ENCODE results near the gene WRAP73. TPM values are rescaled to one million over a fixed set of nuclear protein-coding genes. Genes with fewer than 3 reads are reported as not detected.

Gene WRAP73
- total and polyA plus RNA-seq, 2 experiments from 2014 or later, result 16.9 to 20.2 TPM

GRCh38 chr1:3692598-3692997 is 42.7 kb upstream of the WRAP73 start:
- Histone ChIP-seq H3K27ac (no peak overlapping the region), H3K79me2 (ENCODE audit: insufficient read depth) (no peaks in the 10 kb centered on the region), H3F3A (ENCODE audit: insufficient read depth) (no peaks in the 10 kb centered on the region), H3K4me2 (ENCODE audit: unreplicated experiment) (no peak overlapping the region), H2AFZ (no peak overlapping the region), H3K9ac (no peak overlapping the region), H3K27me3 (replicated peaks; ENCODE audit: insufficient read depth) (peaks cover 21% of the 10 kb centered on the region), H3K9me3 (ENCODE audit: low read depth) (no peaks in the 10 kb centered on the region), H4K20me1 (ENCODE audit: insufficient read depth) (no peaks in the 10 kb centered on the region), H3K4me3 (no peak overlapping the region), H3K4me1 (ENCODE audit: insufficient read depth) (no peaks in the 10 kb centered on the region), H3K9me2 (ENCODE audit: insufficient read depth) (no peaks in the 10 kb centered on the region), H3K36me3 (ENCODE audit: low read depth) (no peaks in the 10 kb centered on the region)
- in situ Hi-C loops (cut with MboI), result no loop called here
- no peak for DNase-seq
- WGBS, 2 experiments (ENCODE audit: low coverage in 1 of 2, low lambda C conversion rate in 2 of 2, missing lambda C conversion rate in 2 of 2), result 49 to 58% methylated on average over 13 of the region's 13 CpGs
- TF ChIP-seq EZH2phosphoT487 (IDR thresholded peaks at IDR 0.05; ENCODE audit: insufficient read depth, low read depth), result no peak
- no peak for TF ChIP-seq EZH2 (IDR thresholded peaks at IDR 0.05; ENCODE audit: insufficient read depth, poor library complexity, severe bottlenecking)

- TF ChIP-seq EZH2 (IDR thresholded peaks at IDR 0.05; ENCODE audit: insufficient read depth, poor library complexity, severe bottlenecking) (no peak), EZH2phosphoT487 (IDR thresholded peaks at IDR 0.05; ENCODE audit: insufficient read depth, low read depth) (no peak)
- no peaks in the 10 kb centered on the region for H3K36me3 ChIP-seq (ENCODE audit: low read depth)
- no peaks in the 10 kb centered on the region for H4K20me1 ChIP-seq (ENCODE audit: insufficient read depth)
- DNase-seq, result no peak
- no peaks in the 10 kb centered on the region for H3F3A ChIP-seq (ENCODE audit: insufficient read depth)
- H2AFZ ChIP-seq, result no peak overlapping the region
- H3K9me3 ChIP-seq (ENCODE audit: low read depth), result no peaks in the 10 kb centered on the region
- H3K9ac ChIP-seq, result no peak overlapping the region
- no peaks in the 10 kb centered on the region for H3K79me2 ChIP-seq (ENCODE audit: insufficient read depth)
- no peak overlapping the region for H3K27ac ChIP-seq
- H3K4me1 ChIP-seq (ENCODE audit: insufficient read depth), result no peaks in the 10 kb centered on the region
- WGBS, 2 experiments (ENCODE audit: low coverage in 1 of 2, low lambda C conversion rate in 2 of 2, missing lambda C conversion rate in 2 of 2), result 52 to 54% methylated on average over 24 of the region's 24 CpGs
- peaks cover 14% of the 10 kb centered on the region for H3K27me3 ChIP-seq (replicated peaks; ENCODE audit: insufficient read depth)
- H3K4me2 ChIP-seq (ENCODE audit: unreplicated experiment), result no peak overlapping the region
- in situ Hi-C loops (cut with MboI), result no loop called here
- no peak overlapping the region for H3K4me3 ChIP-seq
- H3K9me2 ChIP-seq (ENCODE audit: insufficient read depth), result no peaks in the 10 kb centered on the region
These were observed 41.7 kb upstream of the WRAP73 start for GRCh38 chr1:3691421-3692204.

- Histone ChIP-seq H3K4me2 (ENCODE audit: unreplicated experiment) (no peak overlapping the region), H3K9me3 (ENCODE audit: low read depth) (no peaks in the 10 kb centered on the region), H3K9me2 (ENCODE audit: insufficient read depth) (no peaks in the 10 kb centered on the region), H3K27ac (no peak overlapping the region), H4K20me1 (ENCODE audit: insufficient read depth) (no peaks in the 10 kb centered on the region), H3K4me1 (ENCODE audit: insufficient read depth) (no peaks in the 10 kb centered on the region), H3K9ac (no peak overlapping the region), H3K79me2 (ENCODE audit: insufficient read depth) (no peaks in the 10 kb centered on the region), H3K27me3 (replicated peaks; ENCODE audit: insufficient read depth) (peaks cover 6% of the 10 kb centered on the region; the same call in 1 of the 2 replicates), H3K4me3 (no peak overlapping the region), H3F3A (ENCODE audit: insufficient read depth) (no peaks in the 10 kb centered on the region), H3K36me3 (ENCODE audit: low read depth) (no peaks in the 10 kb centered on the region), H2AFZ (no peak overlapping the region)
- 71 to 73% methylated on average over 46 to 50 of the region's 50 CpGs for WGBS, 2 experiments (ENCODE audit: low coverage in 1 of 2, low lambda C conversion rate in 2 of 2, missing lambda C conversion rate in 2 of 2)
- in situ Hi-C loops (cut with MboI), result no loop called here
- DNase-seq, result no peak
- no peak for TF ChIP-seq EZH2phosphoT487 (IDR thresholded peaks at IDR 0.05; ENCODE audit: insufficient read depth, low read depth)
- no peak for TF ChIP-seq EZH2 (IDR thresholded peaks at IDR 0.05; ENCODE audit: insufficient read depth, poor library complexity, severe bottlenecking)
These were observed 40.6 kb upstream of the WRAP73 start for GRCh38 chr1:3690282-3691065.

- no peaks in the 10 kb centered on the region for H3K79me2 ChIP-seq (ENCODE audit: insufficient read depth)
- no peak overlapping the region for H3K27ac ChIP-seq
- no peak for DNase-seq
- H3F3A ChIP-seq (ENCODE audit: insufficient read depth), result no peaks in the 10 kb centered on the region
- no peak for TF ChIP-seq EZH2phosphoT487 (IDR thresholded peaks at IDR 0.05; ENCODE audit: insufficient read depth, low read depth)
- H3K4me1 ChIP-seq (ENCODE audit: insufficient read depth), result no peaks in the 10 kb centered on the region
- peaks cover 13% of the 10 kb centered on the region for H3K27me3 ChIP-seq (replicated peaks; ENCODE audit: insufficient read depth)
- WGBS, 2 experiments (ENCODE audit: low coverage in 1 of 2, low lambda C conversion rate in 2 of 2, missing lambda C conversion rate in 2 of 2), result 43 to 48% methylated on average over 14 to 19 of the region's 19 CpGs
- H3K9ac ChIP-seq, result no peak overlapping the region
- no peaks in the 10 kb centered on the region for H3K36me3 ChIP-seq (ENCODE audit: low read depth)
- H4K20me1 ChIP-seq (ENCODE audit: insufficient read depth), result no peaks in the 10 kb centered on the region
- H3K9me2 ChIP-seq (ENCODE audit: insufficient read depth), result no peaks in the 10 kb centered on the region
- no peak overlapping the region for H3K4me2 ChIP-seq (ENCODE audit: unreplicated experiment)
- no peak overlapping the region for H3K4me3 ChIP-seq
- H2AFZ ChIP-seq, result no peak overlapping the region
- H3K9me3 ChIP-seq (ENCODE audit: low read depth), result no peaks in the 10 kb centered on the region
- in situ Hi-C loops (cut with MboI), result no loop called here
These were observed 39.3 kb upstream of the WRAP73 start for GRCh38 chr1:3689138-3689750.

All from GM23248 (cell line).